Testis (tissue), 2 donors: ENCODE results near the gene CCDC57.

Experiments used
- POLR2A ChIP-seq: fragments of 450-650 bp; IDR thresholded peaks from one replicate; pipeline ENCODE4 v1.6.1; 2017; ENCODE audit warnings: antibody characterized with exemption, mild to moderate bottlenecking, moderate library complexity
- TF ChIP-seq, protein P1 (sequence below), 3 experiments: fragments of 450-650 bp in 2 of 3; fragments of 200-600 bp in 1 of 3; sonication (generic) in 1 of 3; IDR thresholded peaks; one replicate each; pipeline ENCODE4 v1.5.1; 2016 to 2019; ENCODE audit warnings: antibody characterized with exemption in 3 of 3, mild to moderate bottlenecking in 2 of 3, moderate library complexity in 1 of 3

DNA sequence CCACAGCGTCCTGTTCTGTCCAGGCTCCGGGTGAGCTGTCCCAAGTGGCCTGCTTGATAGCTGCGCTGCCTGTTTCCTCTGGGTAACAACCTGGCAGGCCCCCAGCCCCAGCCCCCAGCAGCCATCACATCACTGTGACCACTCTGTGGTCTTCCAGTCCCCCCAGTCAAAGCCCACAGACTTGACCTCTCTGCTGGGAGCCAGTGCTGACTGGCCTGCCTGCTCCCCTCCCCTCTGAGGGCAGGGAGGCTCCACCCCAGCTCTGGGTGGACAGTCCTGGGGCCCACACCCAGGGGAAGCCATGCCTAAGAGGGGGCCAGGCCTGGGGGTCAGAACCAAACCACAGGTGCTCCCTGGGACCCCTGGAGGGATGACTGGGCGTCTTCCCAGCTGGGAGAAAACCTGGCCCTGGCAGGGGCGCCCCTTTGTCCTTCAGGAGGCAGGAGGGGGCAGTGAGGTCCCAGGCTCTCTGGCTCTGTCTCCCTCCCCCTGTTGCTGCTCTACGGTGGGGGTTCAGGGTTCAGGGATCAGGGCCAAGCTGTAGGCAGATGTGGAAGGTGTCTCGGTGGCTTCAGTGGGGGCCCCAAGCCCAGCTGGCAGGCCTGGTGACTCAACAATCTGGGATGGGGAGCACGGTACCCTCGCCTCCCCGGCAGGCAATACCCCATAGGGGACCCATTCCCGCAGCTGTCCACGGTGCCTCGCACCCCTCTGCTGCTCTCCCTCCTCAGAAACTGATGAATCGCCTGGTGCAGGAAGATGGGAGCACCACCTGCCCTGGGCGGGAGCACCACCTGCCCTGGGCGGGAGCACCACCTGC, 14.4 kb upstream of the CCDC57 start:
- TF ChIP-seq, protein P1, sequence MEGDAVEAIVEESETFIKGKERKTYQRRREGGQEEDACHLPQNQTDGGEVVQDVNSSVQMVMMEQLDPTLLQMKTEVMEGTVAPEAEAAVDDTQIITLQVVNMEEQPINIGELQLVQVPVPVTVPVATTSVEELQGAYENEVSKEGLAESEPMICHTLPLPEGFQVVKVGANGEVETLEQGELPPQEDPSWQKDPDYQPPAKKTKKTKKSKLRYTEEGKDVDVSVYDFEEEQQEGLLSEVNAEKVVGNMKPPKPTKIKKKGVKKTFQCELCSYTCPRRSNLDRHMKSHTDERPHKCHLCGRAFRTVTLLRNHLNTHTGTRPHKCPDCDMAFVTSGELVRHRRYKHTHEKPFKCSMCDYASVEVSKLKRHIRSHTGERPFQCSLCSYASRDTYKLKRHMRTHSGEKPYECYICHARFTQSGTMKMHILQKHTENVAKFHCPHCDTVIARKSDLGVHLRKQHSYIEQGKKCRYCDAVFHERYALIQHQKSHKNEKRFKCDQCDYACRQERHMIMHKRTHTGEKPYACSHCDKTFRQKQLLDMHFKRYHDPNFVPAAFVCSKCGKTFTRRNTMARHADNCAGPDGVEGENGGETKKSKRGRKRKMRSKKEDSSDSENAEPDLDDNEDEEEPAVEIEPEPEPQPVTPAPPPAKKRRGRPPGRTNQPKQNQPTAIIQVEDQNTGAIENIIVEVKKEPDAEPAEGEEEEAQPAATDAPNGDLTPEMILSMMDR (IDR thresholded peaks at IDR 0.05): no peak
- no peak for TF ChIP-seq POLR2A
